SIG-M5 treated with dmso at 0.1 percent for 504 hours (cell line): ENCODE results near the gene MGAT4A.
A peak's percentile ranks its signal among the peaks of the same experiment; 100 is the strongest.
"Not testable (repeated sequence)": the region's sequence is repeated elsewhere in the genome, so short reads cannot be mapped to it uniquely, and the experiment has no call there.

ENCODE experiments used
- DNase-seq: peaks from one replicate; lab custom pipeline; 2025; ENCODE audit not compliant: unreplicated experiment; lab: John Stamatoyannopoulos, UW

MGAT4A gene

GRCh38 chr2:98730707-98731040 is 258 bp downstream of the MGAT4A start:
- peak; percentile 30 for DNase-seq

- DNase-seq, result peak; percentile 79
Measured at GRCh38 chr2:98730053-98730706, 752 bp downstream of the MGAT4A start.

- no peak for DNase-seq
Measured at GRCh38 chr2:98729652-98730051, 1.3 kb downstream of the MGAT4A start.

DNA sequence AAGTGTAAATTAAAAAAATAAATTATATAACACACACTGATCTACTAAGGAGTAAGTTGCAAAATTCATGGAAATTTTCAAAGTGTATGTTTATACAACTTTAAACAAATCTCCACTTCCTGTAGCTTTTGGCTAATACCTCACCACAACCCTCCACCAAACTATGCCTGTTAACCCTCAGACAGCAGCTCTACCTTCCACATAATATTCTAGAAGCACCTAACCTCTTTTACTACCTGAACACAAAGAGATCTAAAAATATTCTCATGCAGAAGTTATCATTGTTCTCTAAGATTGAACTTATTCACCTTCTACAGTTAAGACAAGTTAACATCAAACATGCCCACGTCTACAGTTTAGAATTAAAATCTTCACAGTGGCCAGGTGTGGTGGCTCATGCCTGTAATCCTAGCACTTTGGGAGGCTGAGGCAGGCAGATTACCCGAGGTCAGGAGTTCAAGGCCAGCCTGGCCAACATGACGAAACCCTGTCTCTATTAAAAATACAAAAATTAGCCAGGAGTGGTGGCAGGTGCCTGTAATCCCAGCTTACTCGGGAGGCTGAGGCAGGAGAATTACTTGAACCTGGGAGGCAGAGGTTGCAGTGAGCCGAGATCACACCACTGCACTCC is 2.7 kb downstream of the MGAT4A start:
- DNase-seq, result not testable (repeated sequence)

GRCh38 chr2:98727369-98728087 is 3.4 kb downstream of the MGAT4A start:
- no peak for DNase-seq

GRCh38 chr2:98726735-98727368 is 4.1 kb downstream of the MGAT4A start:
- no peak for DNase-seq

GRCh38 chr2:98726205-98726604 is 4.7 kb downstream of the MGAT4A start:
- no peak for DNase-seq

DNA sequence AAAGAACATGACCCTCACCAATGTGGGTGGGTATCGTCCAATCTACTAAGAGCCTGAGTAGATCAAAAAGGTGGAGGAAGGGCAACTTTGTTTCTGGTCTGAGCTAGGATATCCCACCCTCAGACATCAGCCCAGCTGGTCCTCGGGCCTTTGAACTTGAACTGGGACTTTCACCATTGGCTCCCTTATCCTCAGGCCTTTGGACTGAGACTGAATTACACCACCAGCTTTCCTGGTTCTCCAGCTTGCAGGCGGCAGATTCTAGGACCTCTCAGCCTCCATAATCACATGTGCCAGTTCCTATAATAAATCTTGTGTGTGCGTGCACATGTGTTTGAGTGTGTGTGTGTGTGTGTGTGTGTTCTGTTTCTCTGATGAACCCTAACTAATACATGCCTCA is 10.6 kb downstream of the MGAT4A start:
- no peak for DNase-seq

GRCh38 chr2:98717621-98718020 is 13.3 kb downstream of the MGAT4A start:
- DNase-seq, result no peak

- DNase-seq, result no peak
Measured at GRCh38 chr2:98716786-98717185, 14.1 kb downstream of the MGAT4A start.

DNA sequence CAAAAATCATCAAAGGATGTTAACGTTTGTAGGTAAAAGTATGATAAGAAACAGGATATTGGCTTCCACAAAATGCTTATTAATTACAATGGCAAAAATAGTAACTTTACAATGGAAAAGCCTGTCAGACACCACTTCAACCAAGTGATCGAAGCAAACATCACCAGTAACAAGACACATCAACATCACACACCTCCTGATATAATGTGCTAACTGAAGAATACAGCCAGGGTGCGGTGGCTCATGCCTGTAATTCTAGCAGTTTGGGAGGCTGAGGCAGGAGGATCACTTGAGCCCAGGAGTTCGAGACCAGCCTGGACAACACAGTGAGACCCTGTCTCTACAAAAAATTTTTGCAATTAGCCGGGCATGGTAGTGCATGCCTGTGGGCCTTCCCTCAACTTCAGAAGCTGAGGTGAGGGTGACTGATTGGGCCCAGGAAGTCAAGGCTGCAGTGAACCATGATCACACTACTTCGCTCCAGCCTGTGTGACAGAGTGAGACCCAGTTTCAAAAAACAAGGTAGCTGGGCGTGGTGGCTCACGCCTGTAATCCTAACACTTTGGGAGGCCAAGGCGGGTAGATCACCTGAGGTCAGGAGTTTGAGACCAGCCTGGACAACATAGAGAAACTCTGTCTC is 15.0 kb downstream of the MGAT4A start:
- no peak for DNase-seq

DNA sequence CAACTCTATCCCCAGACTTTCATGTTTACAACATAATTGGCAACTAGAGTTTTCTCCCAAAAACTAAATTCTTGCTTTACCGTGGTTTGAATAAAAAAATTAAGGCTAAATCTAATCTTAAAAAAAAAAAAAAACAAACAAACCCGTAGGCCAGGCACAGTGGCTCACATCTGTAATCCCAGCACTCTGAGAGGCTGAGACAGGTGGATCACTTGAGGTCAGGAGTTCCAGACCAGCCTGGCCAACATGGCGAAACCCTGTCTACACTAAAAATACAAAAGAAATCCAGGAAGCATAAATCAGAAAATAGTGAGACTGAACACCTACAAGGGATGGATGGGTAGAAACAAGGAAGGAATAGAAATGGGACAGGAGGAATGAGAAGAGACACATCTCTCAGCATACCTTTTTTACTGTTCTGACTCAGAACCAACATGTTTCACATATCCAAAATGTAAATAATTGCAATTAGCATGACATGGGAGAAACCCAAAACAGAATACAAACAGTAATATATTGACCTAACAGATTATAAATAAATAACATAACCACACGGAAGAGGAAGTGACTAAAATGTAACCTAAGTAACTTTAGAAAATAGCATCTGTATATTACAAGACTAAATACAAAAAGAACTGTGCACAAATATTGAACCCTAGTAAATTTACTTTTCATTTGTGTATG is 17.5 kb downstream of the MGAT4A start:
- DNase-seq, result no peak

GRCh38 chr2:98712145-98712544 is 18.8 kb downstream of the MGAT4A start:
- DNase-seq, result no peak

GRCh38 chr2:98711506-98711905 is 19.4 kb downstream of the MGAT4A start:
- DNase-seq, result no peak

- peak; percentile 15 for DNase-seq
Measured at GRCh38 chr2:98710734-98711133, 20.2 kb downstream of the MGAT4A start.

GRCh38 chr2:98709535-98709934 is 21.4 kb downstream of the MGAT4A start:
- no peak for DNase-seq

DNA sequence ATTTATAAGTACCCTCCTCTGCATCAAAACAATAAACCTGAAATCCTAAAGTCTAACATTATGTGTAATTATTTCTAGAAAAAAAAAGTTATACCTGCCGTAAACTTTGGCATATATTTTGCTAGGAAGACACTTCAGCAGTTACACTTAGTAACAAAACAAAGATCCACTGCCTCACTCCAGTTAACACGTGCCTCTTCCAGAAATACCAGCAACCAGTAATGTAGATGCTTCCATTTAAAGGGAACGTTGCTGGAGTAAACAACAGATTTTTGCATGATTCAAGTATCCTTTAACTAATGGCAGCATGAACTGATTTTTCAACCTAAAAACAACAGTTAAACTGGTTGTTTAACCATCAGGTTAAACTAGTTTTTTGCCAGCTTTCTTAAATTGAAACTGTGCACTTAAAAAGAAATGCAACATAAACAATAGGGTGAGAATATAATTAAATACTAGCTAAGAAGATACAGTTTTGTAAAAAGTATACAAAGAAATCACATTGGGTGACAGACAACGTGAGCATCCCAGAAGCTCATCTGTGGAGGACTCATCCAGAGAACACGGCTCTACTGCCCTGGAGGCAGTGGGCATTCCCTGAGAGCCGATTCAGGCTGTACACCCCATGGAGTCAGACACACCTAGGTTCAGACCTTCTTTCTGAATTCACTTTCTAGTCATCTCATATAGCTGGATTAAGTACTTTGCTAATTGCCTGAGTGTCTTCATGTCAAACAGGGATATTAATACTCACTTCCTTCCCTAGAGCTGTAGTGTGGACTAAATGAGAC is 22.3 kb downstream of the MGAT4A start:
- no peak for DNase-seq

DNA sequence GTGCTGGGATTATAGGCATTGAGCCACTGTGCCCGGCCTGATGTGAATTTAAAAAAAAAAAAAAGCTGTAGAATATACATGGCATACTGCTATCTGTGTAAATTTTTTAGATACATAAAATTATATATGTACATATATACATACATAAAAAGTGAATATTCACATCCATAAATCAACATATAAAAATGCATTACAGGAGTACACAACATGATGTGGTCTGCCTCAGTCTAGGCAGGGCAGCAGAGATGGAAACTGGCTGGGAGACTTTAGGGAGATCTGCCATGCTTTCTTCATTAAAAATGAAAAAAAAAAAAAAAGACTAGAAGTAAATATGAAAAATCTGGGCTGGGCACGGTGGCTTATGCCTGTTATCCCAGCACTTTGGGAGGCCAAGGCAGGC is 24.3 kb downstream of the MGAT4A start:
- DNase-seq, result no peak

- no peak for DNase-seq
Measured at GRCh38 chr2:98705333-98705617, 25.7 kb downstream of the MGAT4A start.
